Breast epithelium (tissue), 3 donors: ENCODE data around the gene DEFB112.

Source experiments
- POLR2A ChIP-seq: fragments of 450-650 bp; IDR thresholded peaks from one replicate; pipeline ENCODE4 v1.6.1; 2016; ENCODE audit warnings: antibody characterized with exemption, mild to moderate bottlenecking, moderate library complexity
- TF ChIP-seq, protein P1 (sequence below), 3 donors: fragments of 450-650 bp; IDR thresholded peaks; one replicate each; pipeline ENCODE4 v1.5.1; 2016 to 2017; ENCODE audit warnings: antibody characterized with exemption in 3 of 3, mild to moderate bottlenecking in 3 of 3, moderate library complexity in 3 of 3

DNA sequence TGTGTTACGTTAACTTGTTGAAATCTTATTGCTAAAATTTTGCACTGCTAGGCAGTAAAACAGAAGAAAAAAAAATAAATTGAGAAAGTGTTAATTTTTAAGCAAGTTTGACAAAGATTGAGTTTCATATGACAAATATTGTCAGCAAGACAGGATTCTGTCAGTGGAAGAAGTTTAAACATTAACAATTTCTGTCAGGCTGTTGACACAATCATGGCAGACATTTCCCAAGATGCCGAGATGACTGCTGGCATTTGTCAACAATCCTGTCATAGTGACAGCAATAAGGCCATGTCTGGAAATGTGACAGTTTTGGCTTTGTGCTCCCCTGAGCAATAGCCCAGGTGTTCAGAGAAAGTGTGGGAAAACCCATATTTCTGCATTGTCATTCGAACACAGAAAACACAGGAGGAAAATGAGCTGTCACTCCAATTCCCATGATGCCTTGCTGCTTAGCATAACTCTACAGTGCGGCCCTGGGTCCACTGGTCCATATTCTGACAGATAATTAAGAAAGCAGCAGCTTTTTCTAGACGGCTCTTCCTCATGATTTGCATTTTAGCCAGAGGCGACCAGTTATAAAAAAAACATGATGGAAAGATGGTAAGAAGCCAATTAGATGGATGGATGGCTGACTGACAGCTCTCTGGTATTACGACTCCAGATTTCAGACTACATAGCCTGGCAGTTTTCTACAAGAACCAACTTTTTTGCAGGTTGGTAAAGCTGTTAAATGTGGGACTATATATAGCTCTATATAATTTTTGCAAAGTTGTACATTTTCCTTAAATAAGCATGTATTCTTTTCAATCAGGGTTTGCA lies 43.6 kb upstream of the DEFB112 start:
- TF ChIP-seq, protein P1, sequence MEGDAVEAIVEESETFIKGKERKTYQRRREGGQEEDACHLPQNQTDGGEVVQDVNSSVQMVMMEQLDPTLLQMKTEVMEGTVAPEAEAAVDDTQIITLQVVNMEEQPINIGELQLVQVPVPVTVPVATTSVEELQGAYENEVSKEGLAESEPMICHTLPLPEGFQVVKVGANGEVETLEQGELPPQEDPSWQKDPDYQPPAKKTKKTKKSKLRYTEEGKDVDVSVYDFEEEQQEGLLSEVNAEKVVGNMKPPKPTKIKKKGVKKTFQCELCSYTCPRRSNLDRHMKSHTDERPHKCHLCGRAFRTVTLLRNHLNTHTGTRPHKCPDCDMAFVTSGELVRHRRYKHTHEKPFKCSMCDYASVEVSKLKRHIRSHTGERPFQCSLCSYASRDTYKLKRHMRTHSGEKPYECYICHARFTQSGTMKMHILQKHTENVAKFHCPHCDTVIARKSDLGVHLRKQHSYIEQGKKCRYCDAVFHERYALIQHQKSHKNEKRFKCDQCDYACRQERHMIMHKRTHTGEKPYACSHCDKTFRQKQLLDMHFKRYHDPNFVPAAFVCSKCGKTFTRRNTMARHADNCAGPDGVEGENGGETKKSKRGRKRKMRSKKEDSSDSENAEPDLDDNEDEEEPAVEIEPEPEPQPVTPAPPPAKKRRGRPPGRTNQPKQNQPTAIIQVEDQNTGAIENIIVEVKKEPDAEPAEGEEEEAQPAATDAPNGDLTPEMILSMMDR (IDR thresholded peaks at IDR 0.05) = no peak
- no peak for TF ChIP-seq POLR2A
